Medulla oblongata (tissue), 1 donor: ENCODE data around the gene RET.
"Not testable (repeated sequence)": the region's sequence is repeated elsewhere in the genome, so short reads cannot be mapped to it uniquely, and the experiment has no call there.

Source experiments
- DNase-seq: peaks from one replicate; pipeline ENCODE4 v3.0.0-alpha.2; 2015; ENCODE audit errors: extremely low spot score

The RET gene

DNA sequence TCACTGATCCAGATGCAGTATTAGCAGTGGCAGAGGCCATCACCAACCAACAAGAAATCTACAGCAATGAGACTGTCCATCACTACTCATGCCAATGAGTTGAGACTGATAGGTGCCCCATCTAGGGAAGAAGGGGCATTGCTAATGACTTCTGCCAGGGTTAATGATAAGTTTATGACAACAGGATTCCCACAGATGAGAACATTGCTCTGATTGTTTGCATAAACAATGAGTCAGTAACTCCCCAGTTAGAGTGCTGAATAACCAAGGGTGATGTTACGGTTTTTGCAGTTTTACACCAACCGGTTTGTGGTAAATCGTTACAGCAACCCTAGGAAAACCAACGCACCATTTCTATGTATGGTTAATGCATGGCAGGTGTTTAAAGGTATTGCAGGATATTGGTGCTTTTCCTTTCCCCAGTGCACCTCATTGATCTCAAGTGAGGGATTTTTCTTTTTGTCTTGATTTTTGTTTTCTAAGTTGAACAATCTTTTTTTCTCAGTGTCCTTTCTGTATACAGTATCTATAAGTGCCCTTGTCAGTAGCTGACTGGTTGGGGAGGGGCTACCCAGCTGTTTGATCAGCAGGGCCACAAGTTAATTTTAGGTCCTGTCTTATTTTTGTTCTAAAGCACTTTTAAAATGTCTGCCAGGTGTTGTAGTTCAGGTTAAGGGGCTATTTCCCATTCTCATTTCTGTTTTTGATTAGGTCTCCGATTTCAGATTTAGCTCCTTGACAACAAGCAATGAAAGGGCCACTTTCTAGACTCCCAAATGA, 57.4 kb downstream of the RET start:
- DNase-seq: no peak

DNA sequence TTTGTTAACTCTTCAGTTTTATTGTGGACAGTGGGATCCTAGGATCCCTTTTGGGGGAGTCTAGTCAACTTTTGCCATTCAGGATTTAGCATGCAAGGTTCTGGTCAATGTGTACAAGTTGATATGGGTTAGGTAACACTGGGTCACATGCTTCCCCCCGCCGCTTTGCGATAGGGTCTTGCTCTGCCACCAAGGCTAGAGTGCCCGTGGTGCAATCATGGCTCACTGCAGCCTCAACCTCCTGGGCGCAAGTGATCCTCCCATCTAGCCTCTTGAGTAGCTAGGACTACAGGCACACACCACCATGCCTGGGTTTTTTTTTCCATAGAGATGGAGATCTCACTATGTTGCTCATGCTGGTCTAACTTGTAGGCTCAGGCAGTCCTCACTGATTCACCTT, 58.2 kb downstream of the RET start:
- no peak for DNase-seq

DNA sequence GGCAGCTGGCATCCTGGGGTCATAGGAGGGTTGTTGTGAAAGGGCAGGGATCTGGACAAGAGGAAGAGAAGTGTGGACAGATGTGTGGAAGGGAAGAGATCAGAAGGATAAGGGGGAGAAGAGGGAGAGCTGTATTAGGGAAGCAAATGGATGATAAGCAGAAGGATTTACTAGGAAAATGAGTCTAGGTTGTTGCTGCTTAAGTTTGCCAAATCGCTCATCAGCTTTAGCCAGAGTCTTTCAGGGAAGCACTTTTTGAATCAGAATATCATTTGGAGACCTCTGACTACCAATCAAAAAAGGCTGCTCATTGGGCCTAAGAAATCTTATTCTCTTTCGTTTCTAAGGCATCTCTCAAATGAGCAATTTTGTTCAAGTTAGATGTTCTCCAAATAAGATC, 58.8 kb downstream of the RET start:
- no peak for DNase-seq

DNA sequence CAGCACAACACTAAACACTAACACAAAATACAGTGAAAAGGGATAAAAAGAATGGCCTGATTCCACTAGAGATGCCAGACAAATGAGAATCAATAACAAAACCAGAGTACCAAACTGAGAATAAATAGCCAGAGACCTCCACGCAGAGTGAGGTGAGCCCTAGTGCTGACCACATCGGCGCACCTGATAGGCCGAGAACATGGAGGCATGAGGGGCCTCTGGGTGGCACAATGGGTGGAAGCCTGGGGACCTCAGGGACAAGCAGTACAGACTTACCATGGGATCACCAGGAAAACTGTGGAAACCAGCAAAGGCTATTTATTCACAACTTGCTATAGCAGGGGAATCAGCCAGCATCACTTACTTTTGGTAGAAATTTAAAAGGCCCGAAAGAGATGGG, 59.6 kb downstream of the RET start:
- no peak for DNase-seq

DNA sequence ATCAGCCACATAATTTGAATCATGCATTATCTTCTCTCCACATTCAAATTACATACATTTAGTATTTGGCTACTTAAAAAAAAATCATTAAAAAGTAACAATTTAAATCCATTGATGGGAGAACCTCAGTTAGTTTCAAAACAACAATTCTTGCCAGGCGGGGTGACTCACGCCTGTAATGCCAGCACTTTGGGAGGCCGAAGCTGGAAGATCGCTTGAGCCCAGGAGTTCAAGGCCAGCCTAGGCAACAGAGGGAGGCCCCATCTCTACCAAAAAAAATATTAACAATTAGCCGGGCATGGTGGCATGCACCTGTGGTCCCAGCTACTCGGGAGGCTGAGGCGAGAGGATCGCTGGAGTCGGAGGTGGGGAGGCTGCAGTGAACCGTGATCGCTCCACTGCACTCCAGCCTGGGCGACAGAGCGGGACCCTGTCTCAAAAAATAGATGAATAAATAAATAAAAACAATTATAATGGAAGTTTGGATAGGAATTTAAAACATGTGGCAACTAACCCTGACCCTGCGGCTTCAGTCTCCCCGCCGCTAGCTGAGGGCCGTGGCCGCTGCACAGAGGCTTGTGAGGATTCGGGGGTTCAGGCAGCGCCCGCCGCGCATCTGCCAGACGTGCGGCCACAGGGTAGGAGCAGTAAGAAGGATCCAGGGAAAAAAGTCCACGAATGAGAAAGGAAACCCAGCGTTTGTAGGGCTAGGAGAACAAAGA, 60.3 kb downstream of the RET start:
- no peak for DNase-seq

DNA sequence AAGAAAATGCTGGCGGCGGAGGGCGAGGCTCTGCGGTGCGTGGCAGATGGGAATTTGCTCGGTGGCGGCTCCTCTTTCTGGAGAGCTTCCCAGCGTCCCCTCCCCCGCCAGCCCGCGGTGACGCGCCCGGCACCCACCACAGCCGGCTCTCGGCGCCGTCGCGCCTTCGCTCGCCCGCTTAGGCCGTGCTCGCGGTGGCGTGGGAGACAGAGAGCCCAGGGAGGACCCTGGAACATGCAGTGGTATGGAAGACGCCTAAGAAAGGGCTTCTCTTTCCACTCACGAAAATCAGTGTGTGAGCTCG, 60.8 kb downstream of the RET start:
- peak; percentile 71 for DNase-seq

DNA sequence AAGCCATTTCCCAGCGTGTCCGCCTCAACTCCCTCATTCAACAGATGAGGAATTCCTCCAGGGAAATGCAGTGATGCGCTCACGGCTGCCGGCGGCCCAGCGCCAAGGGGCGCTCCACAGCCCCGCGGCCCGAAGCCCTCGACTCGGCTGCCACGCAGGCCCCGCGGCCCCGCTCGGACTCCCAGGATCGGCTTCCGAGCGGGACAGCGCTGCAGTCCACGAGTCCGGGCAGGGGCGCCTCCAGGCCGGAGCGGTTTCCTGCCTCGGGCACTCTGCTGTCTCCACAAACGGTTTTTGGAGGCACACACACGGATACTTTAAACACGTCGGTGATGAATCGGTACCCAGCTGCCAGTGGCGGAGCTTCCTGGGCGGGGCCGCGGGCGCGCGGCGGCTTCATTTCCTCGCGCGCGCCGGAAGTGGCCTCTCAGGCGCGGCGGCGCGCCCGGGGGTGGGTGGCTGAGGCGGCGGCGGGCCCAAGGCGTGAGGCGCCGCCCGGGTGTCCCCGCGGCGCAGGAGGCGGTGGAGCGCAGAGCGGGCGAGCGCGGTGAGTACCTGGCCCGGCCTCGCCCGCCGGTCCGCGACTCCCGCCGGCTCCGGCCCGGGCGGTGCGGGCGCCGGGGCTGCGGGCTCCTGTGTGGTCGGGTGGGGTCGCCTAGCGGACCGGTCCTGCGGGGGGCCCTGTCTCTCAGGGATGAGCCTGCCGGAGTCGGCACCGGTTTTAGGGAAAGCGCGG, 61.3 kb downstream of the RET start, which contains the start of gene CSGALNACT2:
TSS of gene CSGALNACT2 (plus strand) at position 425 of the 736 bp plus-strand sequence. CDS start 16,705 bp downstream, outside the sequence.
- peak; percentile 91 for DNase-seq

DNA sequence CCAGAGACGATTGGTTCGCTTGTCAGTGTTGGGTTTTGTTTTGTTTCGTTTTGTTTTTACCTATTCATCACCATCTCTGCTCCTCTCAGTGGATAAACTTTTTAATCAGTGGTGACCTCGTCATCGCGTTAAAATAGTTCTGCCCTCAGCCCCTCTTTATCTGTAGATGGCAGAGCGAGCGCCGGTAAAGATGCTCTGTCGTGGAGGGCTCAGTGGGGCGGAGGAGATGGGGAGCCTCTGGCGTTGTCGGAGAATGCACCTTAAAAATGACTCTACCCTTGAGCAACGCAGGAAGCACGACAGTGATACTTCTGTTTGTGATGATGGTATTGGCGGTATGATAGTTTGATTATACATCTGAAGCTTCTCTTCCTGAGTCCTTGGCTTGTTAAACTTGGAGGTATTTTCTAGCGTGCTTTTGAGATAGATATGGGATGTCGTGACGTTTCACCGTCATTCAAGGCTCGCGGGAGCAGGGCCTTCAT, 61.9 kb downstream of the RET start:
- peak; percentile 54 for DNase-seq

DNA sequence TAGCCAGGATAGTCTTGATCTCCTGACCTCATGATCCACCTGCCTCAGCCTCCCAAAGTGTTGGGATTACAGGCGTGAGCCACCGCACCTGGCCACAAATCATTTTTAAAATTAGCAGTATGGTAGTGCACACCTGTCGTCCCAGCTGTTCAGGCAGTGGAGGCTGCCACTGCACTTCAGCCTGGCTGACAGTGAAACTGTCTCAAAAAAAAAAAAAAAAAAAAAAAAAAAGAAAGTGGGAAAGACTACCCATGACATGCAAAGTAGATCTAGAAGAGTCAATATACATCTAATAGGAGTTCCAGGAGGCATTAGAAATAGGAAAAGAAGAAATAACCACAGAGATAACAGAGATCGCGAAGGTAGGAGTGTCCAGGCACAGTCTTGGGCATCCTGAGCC, 64.6 kb downstream of the RET start:
- no peak for DNase-seq

DNA sequence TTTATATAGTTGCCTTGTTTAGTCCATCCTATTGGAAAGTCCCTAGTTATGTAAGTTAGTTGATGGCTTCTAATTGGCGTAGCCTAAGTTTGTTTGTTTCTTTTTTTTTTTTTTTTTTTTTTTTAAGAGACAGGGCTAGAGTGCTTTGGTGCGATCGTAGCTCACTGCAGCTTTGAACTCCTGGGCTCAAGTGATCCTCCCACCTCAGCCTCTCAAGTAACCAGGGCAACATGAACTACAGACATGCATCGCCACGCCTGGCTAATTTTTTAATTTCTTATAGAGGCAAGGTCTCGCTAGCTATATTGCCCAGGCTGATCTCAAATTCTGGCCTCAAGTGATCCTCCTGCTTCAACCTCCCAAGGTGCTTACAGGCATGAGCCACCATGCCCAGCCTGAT, 68.4 kb downstream of the RET start:
- no peak for DNase-seq

DNA sequence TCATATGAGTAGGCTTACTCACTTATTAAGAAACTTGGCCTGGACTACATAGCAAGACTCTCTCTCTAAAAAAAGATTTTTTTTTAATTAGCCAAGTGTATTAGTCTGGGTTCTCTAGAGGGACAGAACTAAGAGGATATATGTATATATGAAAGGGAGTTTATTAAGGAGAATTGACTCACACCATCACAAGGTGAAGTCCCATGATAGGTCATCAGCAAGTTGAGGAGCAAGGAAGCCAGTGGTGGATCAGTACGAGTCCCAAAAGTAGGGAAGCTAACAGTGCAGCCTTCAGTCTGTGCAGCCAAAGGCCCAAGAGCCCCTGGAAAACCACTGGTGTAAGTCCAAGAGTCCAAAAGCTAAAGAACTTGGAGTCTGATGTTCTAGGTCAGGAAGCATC, 69.1 kb downstream of the RET start:
- not testable (repeated sequence) for DNase-seq

DNA sequence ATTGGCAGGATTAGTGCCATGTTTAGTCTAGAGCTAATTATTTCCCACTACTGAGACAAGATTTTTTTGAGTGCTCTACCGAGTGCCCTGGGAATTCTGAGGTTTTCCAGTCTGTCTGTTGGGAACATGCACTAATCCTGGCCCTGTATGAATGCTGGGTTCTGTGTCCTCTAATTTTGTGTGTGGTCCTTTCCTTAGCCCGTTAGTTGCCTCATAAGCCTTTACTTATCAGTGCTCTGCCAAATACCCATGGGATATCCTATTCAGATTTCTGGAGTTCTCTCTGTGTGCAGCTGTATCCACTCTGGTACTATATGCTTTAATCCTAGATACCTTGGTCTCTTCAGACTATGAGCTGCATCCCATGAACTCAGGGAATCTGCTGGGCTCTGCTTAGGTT, 74.5 kb downstream of the RET start:
- no peak for DNase-seq

DNA sequence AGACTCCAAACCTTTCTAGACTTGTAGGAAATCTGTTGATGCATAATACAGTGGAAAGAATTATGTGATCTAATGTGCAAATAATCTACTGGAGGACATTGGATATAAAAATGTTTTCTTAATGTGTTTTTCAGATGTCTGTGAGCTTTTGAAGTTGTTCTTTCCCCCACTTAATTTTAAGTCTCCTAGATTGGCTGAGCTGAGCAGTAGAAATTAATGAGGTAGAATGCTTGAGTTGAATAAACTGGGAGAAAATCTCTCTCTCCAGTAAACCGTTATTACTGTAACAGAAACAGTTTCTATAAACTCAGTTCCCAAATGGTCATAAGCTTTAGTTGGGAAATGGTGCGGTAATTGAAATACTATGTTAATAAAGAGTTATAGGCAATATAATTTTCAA, 77.0 kb downstream of the RET start:
- no peak for DNase-seq

DNA sequence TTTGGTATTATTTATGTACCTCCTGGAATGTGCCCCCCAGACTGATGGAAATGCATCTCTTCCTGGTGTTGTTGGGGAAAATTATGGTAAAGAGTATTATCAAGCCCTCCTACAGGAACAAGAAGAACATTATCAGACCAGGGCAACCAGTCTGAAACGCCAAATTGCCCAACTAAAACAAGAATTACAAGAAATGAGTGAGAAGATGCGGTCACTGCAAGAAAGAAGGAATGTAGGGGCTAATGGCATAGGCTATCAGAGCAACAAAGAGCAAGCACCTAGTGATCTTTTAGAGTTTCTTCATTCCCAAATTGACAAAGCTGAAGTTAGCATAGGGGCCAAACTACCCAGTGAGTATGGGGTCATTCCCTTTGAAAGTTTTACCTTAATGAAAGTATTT, 78.4 kb downstream of the RET start:
- DNase-seq: no peak

DNA sequence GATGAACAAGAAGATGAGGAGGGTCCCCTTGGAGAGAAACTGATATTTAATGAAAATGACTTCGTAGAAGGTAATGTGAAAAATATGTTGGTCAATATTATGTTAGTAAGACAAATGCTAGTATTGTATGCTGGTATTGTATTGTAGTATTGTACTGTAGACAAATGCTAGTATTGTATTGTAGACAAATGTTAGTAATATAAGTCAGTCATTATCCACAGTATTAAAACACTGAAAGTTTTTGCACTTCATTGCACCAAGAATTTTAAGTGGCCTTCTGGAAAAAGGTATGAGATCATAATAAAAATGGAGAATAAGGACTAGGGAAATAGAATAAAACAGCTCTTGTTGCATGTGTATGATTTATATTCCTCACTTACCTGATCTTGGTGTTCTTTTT, 78.9 kb downstream of the RET start:
- peak; percentile 21 for DNase-seq

DNA sequence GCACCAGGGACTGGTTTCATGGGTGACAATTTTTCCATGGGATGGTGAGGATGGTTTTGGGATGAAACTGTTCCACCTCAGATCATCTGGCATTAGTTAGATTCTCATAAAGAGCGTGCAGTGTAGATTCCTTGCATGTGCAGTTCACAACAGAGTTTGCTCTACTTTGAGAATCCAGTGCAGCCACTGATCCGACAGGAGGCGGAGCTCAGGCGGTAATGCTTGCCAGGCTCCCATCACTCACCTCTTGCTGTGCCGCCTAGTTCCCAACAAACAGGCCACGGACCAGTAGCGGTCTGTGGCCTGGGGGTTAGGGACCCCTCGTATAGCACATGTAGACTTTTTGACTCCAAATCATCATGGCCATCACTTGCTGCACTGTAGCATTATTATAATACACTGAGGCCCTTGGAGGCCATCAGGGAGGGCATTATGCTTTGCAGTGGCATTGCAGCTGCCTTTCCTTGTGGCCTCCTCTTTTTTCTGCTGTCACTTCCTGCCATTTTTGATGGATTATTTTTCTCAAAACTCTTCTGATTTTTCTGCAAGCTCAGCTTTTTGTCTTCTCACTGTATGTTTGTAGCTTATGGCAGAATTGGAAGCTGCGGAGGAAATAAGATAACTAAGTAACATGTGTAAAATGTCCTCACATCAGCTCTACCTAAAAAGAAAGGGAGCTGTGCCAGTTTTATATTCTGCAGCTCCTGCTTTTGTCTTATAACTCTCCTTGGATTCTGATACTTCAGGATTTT, 79.9 kb downstream of the RET start:
- peak; percentile 44 for DNase-seq

DNA sequence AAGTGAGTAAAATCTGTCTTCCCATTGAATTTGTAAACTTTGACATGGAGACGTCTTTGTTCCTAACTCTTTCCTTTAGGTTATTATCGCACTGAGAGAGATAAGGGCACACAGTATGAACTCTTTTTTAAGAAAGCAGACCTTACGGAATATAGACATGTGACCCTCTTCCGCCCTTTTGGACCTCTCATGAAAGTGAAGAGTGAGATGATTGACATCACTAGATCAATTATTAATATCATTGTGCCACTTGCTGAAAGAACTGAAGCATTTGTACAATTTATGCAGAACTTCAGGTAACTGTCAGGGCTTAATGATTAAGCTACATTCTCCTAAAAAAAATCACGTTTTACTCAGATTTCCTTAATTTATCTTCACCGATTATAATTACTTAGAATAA, 81.8 kb downstream of the RET start:
- no peak for DNase-seq

DNA sequence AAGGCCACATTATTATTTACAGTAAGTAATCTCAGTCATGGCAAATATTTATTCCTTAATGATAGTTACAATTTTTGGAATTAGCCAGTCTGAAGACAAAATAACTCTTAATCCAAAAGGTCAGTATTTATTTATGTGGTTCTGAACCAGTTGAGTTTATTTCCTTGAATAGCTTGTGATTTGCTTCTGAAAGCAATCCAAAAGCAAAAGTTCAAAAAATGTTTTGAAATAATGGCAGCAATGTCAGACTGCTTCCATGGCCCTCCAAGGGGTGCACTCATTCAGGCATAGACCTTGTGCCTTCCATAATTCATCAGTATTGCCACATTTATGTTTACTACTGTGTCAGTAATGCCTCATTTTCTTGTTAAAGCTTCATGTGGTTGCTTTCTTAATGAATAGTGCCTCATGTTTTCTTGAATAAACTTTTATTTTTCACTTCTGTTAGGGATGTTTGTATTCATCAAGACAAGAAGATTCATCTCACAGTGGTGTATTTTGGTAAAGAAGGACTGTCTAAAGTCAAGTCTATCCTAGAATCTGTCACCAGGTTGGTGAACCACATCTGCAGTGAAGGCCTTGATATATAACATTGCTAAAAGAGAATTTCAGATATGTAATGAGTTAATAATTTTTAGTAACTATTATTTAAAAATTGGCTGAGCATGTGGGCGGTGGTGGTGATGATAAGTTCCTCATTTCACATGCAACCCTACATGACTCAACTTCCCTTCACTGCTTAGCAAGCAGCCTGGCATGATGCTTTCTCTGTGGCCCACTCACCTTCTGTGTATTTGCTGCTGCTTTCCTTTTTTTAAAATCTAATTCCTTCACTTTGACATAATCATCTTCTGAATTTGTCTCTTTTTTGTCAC, 83.4 kb downstream of the RET start:
- no peak for DNase-seq

DNA sequence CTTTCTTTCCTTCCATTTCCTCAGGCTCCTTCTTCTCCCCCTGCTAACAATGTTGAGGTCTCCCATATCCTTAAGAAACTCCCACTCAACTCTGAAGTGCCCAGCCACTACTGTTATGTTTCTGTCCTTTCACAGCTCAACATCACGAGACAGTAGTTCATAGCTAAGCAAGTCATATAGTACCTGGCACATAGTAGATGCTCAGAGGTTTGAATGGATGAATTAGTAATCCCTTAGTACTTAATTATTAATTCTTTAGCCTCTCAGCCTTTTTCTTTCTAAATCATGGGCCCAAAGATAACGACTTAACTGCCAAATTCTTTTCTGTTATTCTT, 84.0 kb downstream of the RET start:
- DNase-seq: no peak

DNA sequence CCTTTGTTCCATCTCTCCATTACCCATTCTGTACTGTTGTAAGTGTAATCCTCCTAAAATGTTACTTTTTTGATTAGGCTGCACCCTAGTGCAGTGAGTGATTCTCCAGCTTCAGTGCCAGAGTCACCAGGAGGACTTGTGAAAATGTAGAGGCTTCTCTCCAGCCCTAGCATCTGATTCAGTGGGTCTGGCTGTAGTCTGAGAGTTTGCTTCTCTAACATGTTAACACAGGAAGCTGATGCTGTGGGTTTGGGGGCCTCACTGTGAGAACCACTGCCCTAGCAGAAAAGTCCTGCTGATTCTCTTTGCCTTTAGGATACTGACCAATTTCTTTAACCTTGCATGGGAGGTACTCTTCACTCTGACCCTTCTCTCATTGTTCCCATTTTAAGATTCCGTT, 85.7 kb downstream of the RET start:
- DNase-seq: no peak

DNA sequence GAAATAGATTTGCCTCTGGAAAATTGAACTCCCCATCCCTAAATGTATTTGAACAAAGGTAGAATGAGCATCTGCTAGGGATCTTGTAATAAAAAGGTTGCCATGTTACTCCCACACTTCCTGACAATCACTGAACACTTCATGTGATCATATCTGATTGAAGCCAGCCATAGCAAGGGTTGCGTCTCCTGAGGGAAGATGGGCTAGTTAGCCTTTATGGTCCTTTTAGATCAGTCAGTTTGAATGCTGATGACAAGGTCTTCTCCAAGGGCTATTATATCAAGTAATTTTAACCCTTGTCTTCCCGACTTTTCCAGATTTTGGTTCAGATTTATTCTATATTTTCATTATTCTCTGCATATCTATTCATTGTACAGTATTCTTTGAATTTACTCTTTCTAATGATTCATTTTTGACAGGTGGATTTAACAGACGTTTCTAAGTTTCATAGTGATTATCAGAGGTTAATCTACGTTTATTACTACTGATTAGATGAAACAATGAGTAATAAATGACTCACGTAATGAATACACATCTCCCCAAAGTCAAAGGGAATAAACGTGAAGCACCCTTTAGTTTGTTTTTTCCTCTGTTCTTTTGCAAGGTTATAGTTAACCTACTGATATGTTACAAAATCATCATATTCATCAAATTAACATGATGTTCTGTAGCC, 89.5 kb downstream of the RET start:
- no peak for DNase-seq
